ENCODE results near the gene NUDT3. TPM values are rescaled to one million over a fixed set of nuclear protein-coding genes. Genes with fewer than 3 reads are reported as not detected.

Gene NUDT3
- total and polyA plus RNA-seq, 9 of the 15 experiments (the other 6 are each of a cell fraction or from before 2014, with no cell fraction given) = 5.4 to 81.2 (median 56.4) TPM

- no TSS peak for BruUV-seq (replicated peaks)
- H2AFZ ChIP-seq (ENCODE audit: low read depth, low read length) = peak overlapping the region; percentile 23; the same call in 1 of the 2 replicates
- peaks cover 19 to 54% of the 10 kb centered on the region in 2 experiments for H3K4me1 ChIP-seq (replicated peaks in 1 of 2; ENCODE audit: control insufficient read depth in 2 of 2, insufficient read depth in 2 of 2, low read length in 2 of 2)
- in situ Hi-C loops (cut with MboI) = no loop called here
- no peaks in the 10 kb centered on the region for H4K20me1 ChIP-seq (replicated peaks; ENCODE audit: control insufficient read depth, insufficient read depth, low read length)
- ChIA-PET POLR2A (interaction anchor here (0.5 to 3.3 kb wide), 9 partner anchors 10 to 97 kb away, joined by 3 to 15 read pairs (median 3); no protein-coding TSS in a partner anchor), CTCF (ENCODE audit: low intra/inter-chr PET ratio) (no interaction called here)
- intact Hi-C loops (cut with micrococcal nuclease) = loop anchor here (1.0 to 2.0 kb wide), 2 partner anchors 45 to 70 kb away; partner anchors contain the start of gene SMIM29
- H3K9ac ChIP-seq (ENCODE audit: insufficient read depth in 1 of 2, low read depth in 2 of 2, low read length in 2 of 2) = peak overlapping the region; percentile 39 to 51; a peak in 3 of 4 replicates
- peaks cover 91% of the 10 kb centered on the region for H3K79me2 ChIP-seq (ENCODE audit: control insufficient read depth, insufficient read depth, low read length)
- no peak overlapping the region for H3K4me3 ChIP-seq
- peak; percentile 67 for FAIRE-seq
- H3K9me1 ChIP-seq (ENCODE audit: control insufficient read depth, insufficient read depth, low read length) = no peaks in the 10 kb centered on the region
- peaks cover 26% of the 10 kb centered on the region for H3K36me3 ChIP-seq (ENCODE audit: control insufficient read depth, insufficient read depth, low read length)
- H3K4me2 ChIP-seq (ENCODE audit: insufficient read depth, low read length) = peak overlapping the region; percentile 32
- peak in 2 of 4 experiments; percentile 65 to 79 for DNase-seq (ENCODE audit: extremely low read depth in 1 of 4, low spot score in 3 of 4)
- 19% methylated on average over 4 of the region's 4 CpGs for WGBS (ENCODE audit: insufficient coverage, low coverage, missing lambda C conversion rate)
- no peaks in the 10 kb centered on the region for H3K9me3 ChIP-seq (replicated peaks; ENCODE audit: control insufficient read depth, insufficient read depth, low read depth, low read length)
- H3K27me3 ChIP-seq (ENCODE audit: control insufficient read depth in 2 of 2, insufficient read depth in 2 of 2, low read length in 2 of 2) = no peaks in the 10 kb centered on the region
- H3K27ac ChIP-seq (ENCODE audit: extremely low read depth, low read depth, low read length) = peak overlapping the region; percentile 75
- peak; percentile 75 for ATAC-seq
- no peak for TF ChIP-seq PTTG1 (tag; IDR thresholded peaks at IDR 0.05; ENCODE audit: low read depth)
- TF ChIP-seq, protein P1, sequence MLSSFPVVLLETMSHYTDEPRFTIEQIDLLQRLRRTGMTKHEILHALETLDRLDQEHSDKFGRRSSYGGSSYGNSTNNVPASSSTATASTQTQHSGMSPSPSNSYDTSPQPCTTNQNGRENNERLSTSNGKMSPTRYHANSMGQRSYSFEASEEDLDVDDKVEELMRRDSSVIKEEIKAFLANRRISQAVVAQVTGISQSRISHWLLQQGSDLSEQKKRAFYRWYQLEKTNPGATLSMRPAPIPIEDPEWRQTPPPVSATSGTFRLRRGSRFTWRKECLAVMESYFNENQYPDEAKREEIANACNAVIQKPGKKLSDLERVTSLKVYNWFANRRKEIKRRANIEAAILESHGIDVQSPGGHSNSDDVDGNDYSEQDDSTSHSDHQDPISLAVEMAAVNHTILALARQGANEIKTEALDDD (IDR thresholded peaks at IDR 0.05) = 0 out of 2 replicates have a peak, but pooled peaks have one; percentile 49
- TF ChIP-seq MTA1 (IDR thresholded peaks at IDR 0.05; ENCODE audit: borderline replicate concordance) = 0 out of 2 replicates have a peak, but pooled peaks have one; percentile 23
- no peak for TF ChIP-seq ZSCAN32 (CRISPR knock-in tag; IDR thresholded peaks at IDR 0.05)
- TF ChIP-seq PTBP1 (IDR thresholded peaks at IDR 0.05; ENCODE audit: low read depth, low read length) = no peak
- no peak for TF ChIP-seq NR3C1 (CRISPR knock-in tag; IDR thresholded peaks at IDR 0.05)
- TF ChIP-seq ZNF740 (CRISPR knock-in tag; IDR thresholded peaks at IDR 0.05) = no peak
- no peak for TF ChIP-seq ZNF740 (tag; IDR thresholded peaks at IDR 0.05)
- no peak for TF ChIP-seq EHMT2 (IDR thresholded peaks at IDR 0.05)
- 0 out of 2 replicates have a peak, but pooled peaks have one; percentile 25 for TF ChIP-seq HLTF (IDR thresholded peaks at IDR 0.05)
- TF ChIP-seq MLLT1 (IDR thresholded peaks at IDR 0.05) = 0 out of 4 replicates have a peak, but pooled peaks of 1 of the 2 experiments have one; percentile 8
- TF ChIP-seq CBX3 (IDR thresholded peaks at IDR 0.05; ENCODE audit: borderline replicate concordance in 1 of 2, low read length in 2 of 2) = no peak
- TF ChIP-seq TCF3 (CRISPR knock-in tag; IDR thresholded peaks at IDR 0.05) = peak; percentile 86
- TF ChIP-seq ZNF778 (CRISPR knock-in tag; IDR thresholded peaks at IDR 0.05) = no peak
- no peak for TF ChIP-seq SRSF1 (IDR thresholded peaks at IDR 0.05; ENCODE audit: low read depth, low read length)
- TF ChIP-seq ZNF347 (CRISPR knock-in tag; IDR thresholded peaks at IDR 0.05; ENCODE audit: low read depth) = no peak
- TF ChIP-seq SMARCA4 (IDR thresholded peaks at IDR 0.05) = peak; percentile 82
- TF ChIP-seq CBX8 (IDR thresholded peaks at IDR 0.05; ENCODE audit: borderline replicate concordance, extremely low read depth, low read depth, low read length, poor library complexity, severe bottlenecking) = no peak
These were observed 73.7 kb downstream of the NUDT3 start for GRCh38 chr6:34318499-34319470.
